IMR-90 (cell line): ENCODE measurements around the gene TAAR8. TPM values are rescaled to one million over a fixed set of nuclear protein-coding genes. Genes with fewer than 3 reads are reported as not detected.

ENCODE experiments used
- ATAC-seq: fragments of 200-7000 bp; cut with Tn5 transposase; 2 replicates; pipeline ENCODE4 v1.9.1; 2020; ENCODE audit warnings: low read depth, mild to moderate bottlenecking, moderate library complexity
- BruUV-seq: library from RNA; stranded (reverse); fragments of 400-500 nt; replicated peaks from 2 replicates; lab custom pipeline; 2021; lab: Mats Ljungman, UMichigan
- CTCF ChIA-PET: fragments of 300-600 bp; formaldehyde crosslinking; extraction: SDS; loops from one replicate; lab custom pipeline; 2021; ENCODE audit warnings: antibody characterized with exemption; lab: Yijun Ruan, JAX
- POLR2A ChIA-PET: fragments of 300-600 bp; sonication (Branson Sonifier 250); formaldehyde crosslinking; loops from one replicate; lab custom pipeline; 2022; ENCODE audit warnings: antibody characterized with exemption; ENCODE audit not compliant: unreplicated experiment; lab: Charles Lee
- DNase-seq: peaks from one replicate; pipeline ENCODE4 v3.0.0; 2013
- H2AFZ ChIP-seq: replicated peaks from 2 replicates; pipeline ENCODE3; 2013; ENCODE audit warnings: low read length, mild to moderate bottlenecking; ENCODE audit not compliant: poor library complexity
- H2AK5ac ChIP-seq: 2 replicates; pipeline ENCODE4 v1.6.1; 2013; ENCODE audit warnings: low read depth, low read length, inconsistent platforms
- H2AK9ac ChIP-seq: replicated peaks from 2 replicates; pipeline ENCODE3; 2013; ENCODE audit warnings: mild to moderate bottlenecking, low read depth, low read length, moderate library complexity; ENCODE audit not compliant: poor library complexity
- H2BK120ac ChIP-seq: 2 replicates; pipeline ENCODE4 v1.6.1; 2013; ENCODE audit warnings: low read depth, low read length, inconsistent platforms
- H2BK15ac ChIP-seq: 3 replicates; pipeline ENCODE4 v1.6.1; 2013; ENCODE audit warnings: low read depth, low read length, inconsistent platforms
- H2BK20ac ChIP-seq: 2 replicates; pipeline ENCODE4 v1.6.1; 2013; ENCODE audit warnings: low read depth, mild to moderate bottlenecking, inconsistent platforms, low read length, moderate library complexity
- H2BK5ac ChIP-seq: 2 replicates; pipeline ENCODE4 v1.6.1; 2013; ENCODE audit warnings: mild to moderate bottlenecking, low read depth, low read length, inconsistent platforms; ENCODE audit not compliant: poor library complexity, severe bottlenecking
- H3K14ac ChIP-seq: replicated peaks from 2 replicates; pipeline ENCODE4 v1.6.1; 2013; ENCODE audit warnings: low read depth, low read length, inconsistent platforms
- H3K18ac ChIP-seq: 2 replicates; pipeline ENCODE4 v1.6.1; 2013; ENCODE audit warnings: low read depth, low read length, control low read depth
- H3K23ac ChIP-seq: 2 replicates; pipeline ENCODE4 v1.6.1; 2013; ENCODE audit warnings: low read depth, low read length, inconsistent platforms
- H3K27ac ChIP-seq: 2 replicates; pipeline ENCODE4 v1.5.1; 2013; ENCODE audit warnings: mild to moderate bottlenecking, control low read depth, low read length; ENCODE audit not compliant: insufficient read depth
- H3K27me3 ChIP-seq: 2 replicates; pipeline ENCODE4 v1.6.1; 2013; ENCODE audit warnings: low read length; ENCODE audit not compliant: control insufficient read depth, insufficient read depth
- H3K36me3 ChIP-seq: 2 replicates; pipeline ENCODE4 v1.6.1; 2013; ENCODE audit warnings: low read length, mixed read lengths; ENCODE audit not compliant: control insufficient read depth, insufficient read depth
- H3K4ac ChIP-seq: 2 replicates; pipeline ENCODE4 v1.6.1; 2013; ENCODE audit warnings: low read depth, low read length, inconsistent platforms
- H3K4me1 ChIP-seq: 2 replicates; pipeline ENCODE4 v1.6.1; 2013; ENCODE audit warnings: low read length, mixed read lengths; ENCODE audit not compliant: control insufficient read depth, insufficient read depth
- H3K4me2 ChIP-seq: 2 replicates; pipeline ENCODE4 v1.6.1; 2013; ENCODE audit warnings: low read depth, mild to moderate bottlenecking, control low read depth, low read length, moderate library complexity
- H3K4me3 ChIP-seq: 2 replicates; pipeline ENCODE4 v1.5.1; 2013; ENCODE audit warnings: low read depth, mild to moderate bottlenecking, control low read depth, low read length, moderate library complexity; ENCODE audit not compliant: insufficient read depth
- H3K56ac ChIP-seq: 2 replicates; pipeline ENCODE4 v1.6.1; 2013; ENCODE audit warnings: low read length, inconsistent platforms; ENCODE audit not compliant: insufficient read depth; ENCODE audit errors: extremely low read depth
- H3K79me1 ChIP-seq, 2 experiments: 2 replicates each; pipeline ENCODE4 v1.6.1; 2013; ENCODE audit warnings: low read length in 2 of 2, inconsistent platforms in 1 of 2, low read depth in 1 of 2
- H3K9ac ChIP-seq: 2 replicates; pipeline ENCODE4 v1.6.1; 2013; ENCODE audit warnings: low read depth, low read length, control low read depth
- H3K9me1 ChIP-seq: 2 replicates; pipeline ENCODE4 v1.6.1; 2013; ENCODE audit warnings: low read length, inconsistent platforms; ENCODE audit not compliant: insufficient read depth
- H3K9me3 ChIP-seq: 2 replicates; pipeline ENCODE4 v1.6.1; 2013; ENCODE audit warnings: low read length; ENCODE audit not compliant: control insufficient read depth, insufficient read depth
- H4K20me1 ChIP-seq: 2 replicates; pipeline ENCODE4 v1.6.1; 2013; ENCODE audit warnings: low read length, inconsistent platforms; ENCODE audit not compliant: insufficient read depth
- H4K5ac ChIP-seq: 2 replicates; pipeline ENCODE4 v1.6.1; 2013; ENCODE audit warnings: mild to moderate bottlenecking, low read depth, low read length, control low read depth
- H4K8ac ChIP-seq, 2 experiments: 2 replicates each; pipeline ENCODE4 v1.6.1; 2013; ENCODE audit warnings: low read depth in 2 of 2, low read length in 2 of 2, control low read depth in 1 of 2, inconsistent platforms in 1 of 2
- H4K91ac ChIP-seq: 2 replicates; pipeline ENCODE4 v1.6.1; 2013; ENCODE audit warnings: low read depth, low read length, inconsistent platforms; ENCODE audit not compliant: insufficient read depth
- RAD21 ChIP-seq: IDR thresholded peaks from 2 replicates; pipeline ENCODE4 v1.6.1; 2012; ENCODE audit warnings: low read length, improper control_type of control experiment
- RCOR1 ChIP-seq: IDR thresholded peaks from 2 replicates; pipeline ENCODE4 v1.6.1; 2012; ENCODE audit warnings: mild to moderate bottlenecking, low read length, improper control_type of control experiment; ENCODE audit not compliant: insufficient replicate concordance
- RFX5 ChIP-seq: IDR thresholded peaks from 2 replicates; pipeline ENCODE4 v1.8.0; 2012; ENCODE audit warnings: low read depth, mild to moderate bottlenecking, low read length, moderate library complexity
- WGBS, 2 experiments: methylation state at CpG; one replicate each; pipeline versions ENCODE4 v1.1.5 to v1.1.7; 2013; ENCODE audit warnings: missing lambda C conversion rate in 2 of 2; ENCODE audit not compliant: insufficient read length in 1 of 2; ENCODE audit errors: extremely low coverage in 2 of 2; 5-methylcytosine and 5-hydroxymethylcytosine counted together
- dilution Hi-C: fragments of 300-500 bp; cut with HindIII; formaldehyde crosslinking; loops from one replicate; pipeline ENCODE4 v1.14.3; 2018; ENCODE audit warnings: low sequenced_read_pairs; ENCODE audit not compliant: unreplicated experiment
- in situ Hi-C: fragments of 300-500 bp; cut with MboI; formaldehyde crosslinking; loops from 3 replicates; pipeline ENCODE4 v1.14.3; 2019; ENCODE audit warnings: low sequenced_read_pairs, inconsistent platforms, mixed read lengths
- intact Hi-C: fragments of 100-400 bp; cut with micrococcal nuclease; formaldehyde crosslinking; loops from 2 replicates; pipeline ENCODE4 v1.10.0; 2022
- polyA plus RNA-seq, 3 experiments: library from polyadenylated mRNA; depleted of rRNA; stranded (reverse); fragments of >200 nt; gene quantifications; 2 replicates each; pipeline ENCODE4 v1.2.3, GENCODE V29; 2012; ENCODE audit warnings: low replicate concordance in 1 of 3
- total RNA-seq: library from RNA; depleted of rRNA; stranded (reverse); fragments of >200 nt; gene quantifications from 2 replicates; pipeline ENCODE4 v1.2.3, GENCODE V29; 2012
- TF ChIP-seq, protein P1 (sequence below): fragments of 150-350 bp; IDR thresholded peaks from 2 replicates; pipeline ENCODE4 v1.6.1; 2017; ENCODE audit warnings: mild to moderate bottlenecking, antibody characterized with exemption, low read length, low read depth
- TF ChIP-seq, protein P2 (sequence below): fragments of 150-350 bp; IDR thresholded peaks from 2 replicates; pipeline ENCODE4 v1.6.1; 2016; ENCODE audit warnings: low read depth, mild to moderate bottlenecking, low read length, moderate library complexity, borderline replicate concordance
- TF ChIP-seq, protein P3 (sequence below): conservative IDR thresholded peaks from 2 replicates; pipeline ENCODE4 v1.5.1; 2012; ENCODE audit warnings: mild to moderate bottlenecking, low read depth, low read length, improper control_type of control experiment

The TAAR8 gene
- total and polyA plus RNA-seq, 2 of the 4 experiments (the other 2 are of a cell fraction) = not detected

DNA sequence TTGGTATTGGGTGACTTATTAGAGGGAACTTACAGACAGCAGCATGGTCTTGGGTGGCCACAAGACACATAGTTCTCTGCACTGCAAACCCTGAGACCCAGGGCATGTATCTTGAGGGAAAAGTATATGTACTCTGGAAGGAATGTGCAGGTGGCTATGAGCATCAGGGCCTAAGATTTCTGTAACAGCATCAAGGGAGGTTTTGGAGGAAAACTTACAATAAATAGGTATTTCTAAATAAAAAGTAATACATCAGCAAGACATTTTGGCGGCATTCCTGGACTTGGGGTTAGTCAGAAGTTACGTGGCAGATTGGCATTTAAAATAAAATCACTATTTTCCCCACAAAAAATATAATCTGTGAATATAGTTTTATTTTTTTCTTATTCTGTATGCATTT is 31.5 kb upstream of the TAAR8 start:
- Histone ChIP-seq H2AK5ac (no peak overlapping the region), H3K4me1 (no peaks in the 10 kb centered on the region), H3K9ac (no peak overlapping the region), H2BK20ac (no peak overlapping the region), H3K18ac (no peak overlapping the region), H3K79me1 (no peaks in the 10 kb centered on the region), H3K27ac (no peak overlapping the region), H3K23ac (no peak overlapping the region), H2AK9ac (no peak overlapping the region), H2BK120ac (no peak overlapping the region), H3K9me3 (peaks cover 6% of the 10 kb centered on the region; the same call in 1 of the 2 replicates), H2AFZ (no peak overlapping the region), H3K4me3 (no peak overlapping the region), H2BK15ac (no peak overlapping the region), H3K4ac (no peak overlapping the region), H3K36me3 (no peaks in the 10 kb centered on the region), H2BK5ac (no peak overlapping the region), H3K14ac (no peak overlapping the region), H3K4me2 (no peak overlapping the region), H4K91ac (no peak overlapping the region), H3K27me3 (peaks cover 26% of the 10 kb centered on the region), H3K56ac (no peak overlapping the region), H4K20me1 (no peaks in the 10 kb centered on the region), H4K8ac (no peak overlapping the region), H3K9me1 (no peaks in the 10 kb centered on the region), H4K5ac (no peak overlapping the region)
- dilution Hi-C loops (no loop called here), in situ Hi-C loops (no loop called here), intact Hi-C loops (no loop called here)
- ChIA-PET POLR2A (no interaction called here), CTCF (no interaction called here)
- BruUV-seq = no TSS peak
- TF ChIP-seq, protein P1, sequence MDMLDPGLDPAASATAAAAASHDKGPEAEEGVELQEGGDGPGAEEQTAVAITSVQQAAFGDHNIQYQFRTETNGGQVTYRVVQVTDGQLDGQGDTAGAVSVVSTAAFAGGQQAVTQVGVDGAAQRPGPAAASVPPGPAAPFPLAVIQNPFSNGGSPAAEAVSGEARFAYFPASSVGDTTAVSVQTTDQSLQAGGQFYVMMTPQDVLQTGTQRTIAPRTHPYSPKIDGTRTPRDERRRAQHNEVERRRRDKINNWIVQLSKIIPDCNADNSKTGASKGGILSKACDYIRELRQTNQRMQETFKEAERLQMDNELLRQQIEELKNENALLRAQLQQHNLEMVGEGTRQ = no peak
- no peak for TF ChIP-seq RAD21
- no peak for TF ChIP-seq RFX5
- TF ChIP-seq, protein P2, sequence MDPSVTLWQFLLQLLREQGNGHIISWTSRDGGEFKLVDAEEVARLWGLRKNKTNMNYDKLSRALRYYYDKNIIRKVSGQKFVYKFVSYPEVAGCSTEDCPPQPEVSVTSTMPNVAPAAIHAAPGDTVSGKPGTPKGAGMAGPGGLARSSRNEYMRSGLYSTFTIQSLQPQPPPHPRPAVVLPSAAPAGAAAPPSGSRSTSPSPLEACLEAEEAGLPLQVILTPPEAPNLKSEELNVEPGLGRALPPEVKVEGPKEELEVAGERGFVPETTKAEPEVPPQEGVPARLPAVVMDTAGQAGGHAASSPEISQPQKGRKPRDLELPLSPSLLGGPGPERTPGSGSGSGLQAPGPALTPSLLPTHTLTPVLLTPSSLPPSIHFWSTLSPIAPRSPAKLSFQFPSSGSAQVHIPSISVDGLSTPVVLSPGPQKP = no peak
- no peak for TF ChIP-seq RCOR1
- TF ChIP-seq, protein P3, sequence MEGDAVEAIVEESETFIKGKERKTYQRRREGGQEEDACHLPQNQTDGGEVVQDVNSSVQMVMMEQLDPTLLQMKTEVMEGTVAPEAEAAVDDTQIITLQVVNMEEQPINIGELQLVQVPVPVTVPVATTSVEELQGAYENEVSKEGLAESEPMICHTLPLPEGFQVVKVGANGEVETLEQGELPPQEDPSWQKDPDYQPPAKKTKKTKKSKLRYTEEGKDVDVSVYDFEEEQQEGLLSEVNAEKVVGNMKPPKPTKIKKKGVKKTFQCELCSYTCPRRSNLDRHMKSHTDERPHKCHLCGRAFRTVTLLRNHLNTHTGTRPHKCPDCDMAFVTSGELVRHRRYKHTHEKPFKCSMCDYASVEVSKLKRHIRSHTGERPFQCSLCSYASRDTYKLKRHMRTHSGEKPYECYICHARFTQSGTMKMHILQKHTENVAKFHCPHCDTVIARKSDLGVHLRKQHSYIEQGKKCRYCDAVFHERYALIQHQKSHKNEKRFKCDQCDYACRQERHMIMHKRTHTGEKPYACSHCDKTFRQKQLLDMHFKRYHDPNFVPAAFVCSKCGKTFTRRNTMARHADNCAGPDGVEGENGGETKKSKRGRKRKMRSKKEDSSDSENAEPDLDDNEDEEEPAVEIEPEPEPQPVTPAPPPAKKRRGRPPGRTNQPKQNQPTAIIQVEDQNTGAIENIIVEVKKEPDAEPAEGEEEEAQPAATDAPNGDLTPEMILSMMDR = no peak
- ATAC-seq = no peak
- WGBS, 2 experiments = no CpG with 5 or more reads among the region's 2 CpGs
- peak; percentile 44 for DNase-seq
